ENCODE measurements around the gene FTCDNL1. TPM values are rescaled to one million over a fixed set of nuclear protein-coding genes. Genes with fewer than 3 reads are reported as not detected.

The FTCDNL1 gene
- total RNA-seq, 1 donor from 2014 or later, result 2.7 TPM

- H3K4me1 ChIP-seq, result peaks cover 2% of the 10 kb centered on the region
- peaks cover 2% of the 10 kb centered on the region for H3F3A ChIP-seq (ENCODE audit: low read depth)
- no peak overlapping the region for H3K4me3 ChIP-seq
- no peak overlapping the region for H3K4me2 ChIP-seq
- no peaks in the 10 kb centered on the region for H3K27me3 ChIP-seq
- H3K79me2 ChIP-seq (ENCODE audit: low read depth), result no peaks in the 10 kb centered on the region
- H3K9ac ChIP-seq, result no peak overlapping the region
- no peak overlapping the region for H2AFZ ChIP-seq (replicated peaks)
- no peak for DNase-seq (ENCODE audit: low spot score)
- Mint-ChIP-seq H3K27me3 (ENCODE audit: insufficient read depth, low read depth) (peaks cover 5% of the 10 kb centered on the region), H3K9me3 (peaks cover 9% of the 10 kb centered on the region), H3K36me3 (no peaks in the 10 kb centered on the region), H3K4me1 (peaks cover 7% of the 10 kb centered on the region), H3K27ac (no peak overlapping the region), H3K4me3 (no peak overlapping the region)
- H3K9me3 ChIP-seq (ENCODE audit: low read depth), result no peaks in the 10 kb centered on the region
- H3K36me3 ChIP-seq, result no peaks in the 10 kb centered on the region
- TF ChIP-seq EZH2 (IDR thresholded peaks at IDR 0.05) (no peak), CTCF (IDR thresholded peaks at IDR 0.05) (no peak), EZH2phosphoT487 (IDR thresholded peaks at IDR 0.05) (no peak)
- H3K27ac ChIP-seq, result no peak overlapping the region
- no peaks in the 10 kb centered on the region for H4K20me1 ChIP-seq (ENCODE audit: low read depth)
Observed at GRCh38 chr2:199756211-199756610, 94.8 kb downstream of the FTCDNL1 start.

GRCh38 chr2:199754766-199755165 is 96.2 kb downstream of the FTCDNL1 start:
- Histone ChIP-seq H3K4me3 (no peak overlapping the region), H3K9ac (no peak overlapping the region), H3K4me2 (no peak overlapping the region), H3F3A (ENCODE audit: low read depth) (peaks cover 6% of the 10 kb centered on the region), H3K4me1 (peaks cover 7% of the 10 kb centered on the region), H3K9me3 (ENCODE audit: low read depth) (no peaks in the 10 kb centered on the region), H3K36me3 (no peaks in the 10 kb centered on the region), H3K27ac (no peak overlapping the region), H3K27me3 (no peaks in the 10 kb centered on the region), H4K20me1 (ENCODE audit: low read depth) (no peaks in the 10 kb centered on the region), H2AFZ (replicated peaks) (no peak overlapping the region), H3K79me2 (ENCODE audit: low read depth) (no peaks in the 10 kb centered on the region)
- TF ChIP-seq CTCF (IDR thresholded peaks at IDR 0.05) (no peak), EZH2 (IDR thresholded peaks at IDR 0.05) (no peak), EZH2phosphoT487 (IDR thresholded peaks at IDR 0.05) (no peak)
- peaks cover 7% of the 10 kb centered on the region for H3K27me3 Mint-ChIP-seq (ENCODE audit: insufficient read depth, low read depth)
- H3K4me3 Mint-ChIP-seq, result no peak overlapping the region
- peaks cover 9% of the 10 kb centered on the region for H3K9me3 Mint-ChIP-seq
- H3K27ac Mint-ChIP-seq, result no peak overlapping the region
- DNase-seq (ENCODE audit: low spot score), result no peak
- H3K4me1 Mint-ChIP-seq, result peaks cover 9% of the 10 kb centered on the region
- H3K36me3 Mint-ChIP-seq, result no peaks in the 10 kb centered on the region

- H3K4me3 Mint-ChIP-seq, result no peak overlapping the region
- peaks cover 12% of the 10 kb centered on the region for H3K27me3 Mint-ChIP-seq (ENCODE audit: insufficient read depth, low read depth)
- Histone ChIP-seq H3K4me3 (no peak overlapping the region), H3K9me3 (ENCODE audit: low read depth) (no peaks in the 10 kb centered on the region), H3K4me2 (peak overlapping the region; percentile 24), H3K4me1 (peaks cover 7% of the 10 kb centered on the region), H3K36me3 (no peaks in the 10 kb centered on the region), H3F3A (ENCODE audit: low read depth) (peaks cover 6% of the 10 kb centered on the region), H4K20me1 (ENCODE audit: low read depth) (no peaks in the 10 kb centered on the region), H3K9ac (no peak overlapping the region), H3K27me3 (no peaks in the 10 kb centered on the region), H3K79me2 (ENCODE audit: low read depth) (no peaks in the 10 kb centered on the region), H3K27ac (no peak overlapping the region), H2AFZ (replicated peaks) (peak overlapping the region; percentile 78)
- H3K9me3 Mint-ChIP-seq, result peaks cover 9% of the 10 kb centered on the region
- no peaks in the 10 kb centered on the region for H3K36me3 Mint-ChIP-seq
- H3K4me1 Mint-ChIP-seq, result peaks cover 9% of the 10 kb centered on the region
- peak overlapping the region; percentile 16 for H3K27ac Mint-ChIP-seq
- TF ChIP-seq EZH2phosphoT487 (IDR thresholded peaks at IDR 0.05), result no peak
- TF ChIP-seq CTCF (IDR thresholded peaks at IDR 0.05), result no peak
- DNase-seq (ENCODE audit: low spot score), result peak; percentile 68
Observed at GRCh38 chr2:199751492-199752120, 99.4 kb downstream of the FTCDNL1 start.

All from neural progenitor cell (in vitro differentiated cells).